Stimulated activated CD4-positive, alpha-beta T cell treated with anti-CD3 and anti-CD28 coated beads, Interleukin-4, amount 100 ng/mL, for 1 hour (primary cell): Measurements from ENCODE around the gene KREMEN2.

Source experiments
- DNase-seq: peaks from one replicate; pipeline ENCODE4 v3.0.0-alpha.2; 2020

Gene KREMEN2

GRCh38 chr16:2966808-2967191 is 2.7 kb downstream of the KREMEN2 start:
- DNase-seq, result no peak

DNA sequence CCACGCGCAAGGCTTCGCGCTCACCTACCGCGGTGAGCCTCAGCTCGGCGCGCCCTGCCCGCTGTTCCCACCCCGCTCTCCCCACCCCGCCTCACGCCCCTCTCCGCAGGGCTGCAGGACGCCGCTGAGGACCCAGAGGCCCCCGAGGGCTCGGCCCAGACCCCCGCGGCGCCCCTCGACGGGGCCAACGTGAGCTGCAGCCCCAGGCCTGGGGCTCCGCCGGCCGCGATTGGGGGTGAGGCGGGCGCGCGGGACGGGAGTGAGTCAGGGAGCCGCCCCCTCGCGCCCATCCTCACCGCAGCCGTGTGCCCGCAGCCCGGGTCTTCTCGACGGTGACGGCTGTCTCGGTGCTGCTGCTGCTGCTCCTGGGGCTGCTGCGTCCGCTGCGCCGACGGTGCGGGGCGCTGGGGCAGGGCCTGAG is 3.1 kb downstream of the KREMEN2 start:
- no peak for DNase-seq

GRCh38 chr16:2967721-2968161 is 3.7 kb downstream of the KREMEN2 start:
- DNase-seq, result no peak

DNA sequence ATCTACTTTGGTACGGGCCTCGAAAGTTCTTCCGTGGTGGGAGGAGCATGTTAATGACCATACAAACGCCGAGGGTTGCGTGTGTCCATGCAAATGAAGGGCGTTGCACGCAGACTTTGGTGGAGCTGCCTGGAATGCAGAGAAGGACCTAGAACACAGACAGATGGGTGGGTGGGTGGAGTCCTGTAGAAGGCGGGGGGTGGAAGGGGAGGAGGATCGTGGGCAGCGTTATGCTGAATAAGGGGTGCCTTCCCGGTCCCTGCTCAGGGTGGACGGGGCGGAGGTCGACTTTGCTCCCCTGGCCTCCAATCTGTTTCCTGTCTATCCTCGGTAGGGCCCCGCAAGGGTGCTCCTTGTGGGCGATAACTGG is 4.3 kb downstream of the KREMEN2 start:
- no peak for DNase-seq

- DNase-seq, result peak; percentile 78
Observed at GRCh38 chr16:2968738-2969544, 4.9 kb downstream of the KREMEN2 start, which contains the start of gene PAQR4. Gene PAQR4, plus strand, starts transcription at chr16:2969348. Its CDS starts 327 bp downstream, at chr16:2969675.

- peak; percentile 78 for DNase-seq
Observed at GRCh38 chr16:2969545-2970521, 5.8 kb downstream of the KREMEN2 start.

DNA sequence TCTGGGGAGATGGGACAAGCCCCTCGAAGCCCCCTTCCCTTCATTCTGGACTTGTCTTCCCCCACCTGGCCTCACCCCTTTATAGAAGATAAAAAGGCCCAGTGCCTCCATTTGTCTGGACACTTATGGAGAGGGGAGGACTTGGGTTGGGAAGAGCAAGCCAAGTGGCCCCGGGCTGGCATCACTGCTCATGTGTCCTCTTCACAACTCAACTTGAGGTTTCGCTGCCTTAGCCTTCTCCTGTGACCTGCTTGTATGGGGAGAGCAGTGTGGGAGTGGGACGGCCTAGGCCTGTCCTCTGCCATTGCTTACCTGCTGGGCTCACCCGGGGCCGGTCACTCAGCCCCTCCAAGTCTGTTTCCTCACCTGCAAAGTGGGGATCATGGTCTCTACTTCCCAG is 6.5 kb downstream of the KREMEN2 start:
- no peak for DNase-seq

- DNase-seq, result no peak
Observed at GRCh38 chr16:2971134-2971984, 7.3 kb downstream of the KREMEN2 start.

DNA sequence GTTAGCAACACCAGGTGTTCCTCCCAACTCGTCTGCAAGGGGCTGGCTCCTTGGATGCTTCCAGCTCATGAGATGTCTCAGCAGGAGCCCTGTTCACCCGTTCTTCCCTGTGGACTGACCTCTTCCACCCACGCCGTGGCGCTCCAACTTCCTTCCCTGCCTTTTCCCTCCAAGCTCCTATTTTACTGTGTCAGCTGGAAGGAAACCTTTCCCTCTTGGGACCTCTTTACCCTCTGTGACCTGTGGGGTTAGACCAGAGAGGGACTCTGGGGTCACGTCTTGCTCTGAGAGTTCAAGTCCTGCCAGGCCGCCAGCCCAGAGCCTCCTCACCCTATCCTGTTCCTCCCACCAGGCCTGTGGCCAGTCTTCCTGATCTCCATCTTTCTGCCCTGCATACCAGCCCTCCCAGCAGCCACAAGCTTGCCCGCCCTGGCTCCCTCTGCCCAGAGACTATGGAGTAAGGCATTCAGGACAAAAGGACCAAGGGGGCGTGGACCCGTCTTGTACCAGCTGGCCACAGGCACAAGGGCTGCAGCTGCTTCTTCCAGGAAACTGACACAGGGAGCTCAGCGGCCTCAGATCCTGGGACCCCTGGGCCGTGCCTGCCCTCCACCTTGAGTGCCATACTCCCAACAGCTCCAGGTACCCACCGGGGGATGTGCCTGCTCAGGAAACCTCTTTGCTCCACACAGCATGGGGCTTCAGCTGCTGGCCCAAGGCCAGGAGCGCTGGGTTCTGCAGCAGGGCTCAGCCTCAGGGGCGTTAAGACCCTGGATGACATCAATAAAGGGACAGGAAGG is 8.1 kb downstream of the KREMEN2 start:
- no peak for DNase-seq

GRCh38 chr16:2973093-2973492 is 9.0 kb downstream of the KREMEN2 start:
- no peak for DNase-seq

DNA sequence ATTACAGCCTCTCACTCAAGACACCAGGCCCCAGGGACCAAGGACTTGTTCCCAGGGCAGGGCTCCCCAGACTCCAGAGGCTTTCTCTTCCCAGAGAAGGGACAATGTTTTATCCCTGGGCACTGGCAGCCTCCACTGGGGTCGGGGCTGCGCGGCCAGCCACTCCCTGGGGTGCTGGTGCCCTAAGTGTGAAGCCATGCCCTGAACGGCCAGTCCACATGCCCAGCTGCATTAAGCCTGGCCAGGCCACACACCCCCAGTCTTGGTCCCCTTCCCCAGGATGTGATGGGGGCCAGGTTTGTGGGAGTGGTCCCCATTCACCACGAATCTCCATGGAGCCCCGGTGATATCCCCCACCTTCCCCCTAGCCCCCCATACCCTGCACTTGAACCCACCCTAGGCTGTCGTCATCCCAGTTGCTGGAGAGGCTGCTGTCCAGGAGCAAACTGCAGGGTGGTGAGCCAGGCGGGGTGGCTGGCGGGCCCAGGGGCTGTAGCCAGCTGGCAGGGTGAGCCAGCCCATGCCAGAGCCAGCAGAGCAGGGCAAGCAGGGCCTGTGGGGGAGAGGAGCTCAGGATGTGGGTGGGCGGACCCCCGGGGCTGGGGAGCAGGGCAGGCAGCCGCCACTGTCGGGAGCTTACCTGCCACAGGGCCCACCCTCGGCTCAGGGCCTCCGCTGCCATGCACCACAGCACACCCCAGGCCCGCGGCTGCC is 9.7 kb downstream of the KREMEN2 start:
- no peak for DNase-seq

DNA sequence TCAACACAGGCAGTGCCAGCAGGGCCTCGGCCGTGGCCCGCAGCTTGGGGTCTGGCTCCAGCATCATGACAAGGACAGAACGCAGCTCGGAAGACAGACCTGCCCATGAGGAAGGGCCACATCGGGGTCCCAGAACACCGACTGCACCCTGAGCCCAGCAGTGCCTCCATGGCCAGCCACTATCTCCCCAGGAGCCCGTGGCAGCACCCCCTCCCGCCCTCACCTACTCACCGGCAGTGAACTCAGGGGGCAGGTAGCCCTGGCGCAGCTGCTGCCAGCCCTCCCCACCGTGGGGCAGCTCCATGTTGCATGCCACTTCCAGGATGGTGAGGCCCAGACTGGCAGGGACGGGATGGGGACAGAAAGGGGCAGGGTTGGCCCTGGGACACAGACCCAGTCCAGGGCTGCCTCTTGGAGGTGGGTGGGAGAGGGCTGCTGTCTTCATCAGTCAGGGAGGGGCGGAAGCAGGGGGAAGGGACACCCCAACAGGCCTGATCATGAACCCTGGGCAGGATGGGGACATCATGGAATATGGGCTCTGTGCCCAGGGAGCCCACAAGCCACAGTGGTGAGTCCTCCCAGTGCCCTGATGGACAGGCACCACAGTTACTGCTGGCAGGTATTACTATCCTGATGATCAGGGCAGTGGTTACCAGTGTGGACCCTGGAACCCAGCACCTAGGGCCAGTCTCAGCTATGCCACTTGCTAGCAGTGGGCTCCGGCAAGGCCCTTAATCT is 10.4 kb downstream of the KREMEN2 start:
- DNase-seq, result no peak

- no peak for DNase-seq
Observed at GRCh38 chr16:2975161-2975795, 11.2 kb downstream of the KREMEN2 start.

DNA sequence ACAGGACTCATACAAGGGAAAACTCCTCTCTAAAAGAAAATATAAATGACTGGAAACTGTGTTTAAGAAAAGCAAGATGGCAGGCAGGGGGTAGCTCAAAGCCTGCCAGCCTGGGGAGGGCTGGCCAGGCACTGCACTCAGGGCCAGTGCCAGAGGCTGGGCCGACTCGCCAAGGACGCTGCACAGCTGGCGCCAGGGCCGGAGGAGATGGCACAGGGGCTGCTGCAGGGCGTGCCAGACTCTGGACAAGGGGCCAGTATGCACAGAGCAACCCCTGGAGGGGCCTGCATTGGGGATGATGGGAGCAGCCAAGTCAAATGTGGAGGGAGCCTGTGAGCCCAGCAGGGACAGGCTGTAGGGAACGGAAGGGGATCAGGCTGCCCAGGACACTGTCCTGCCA is 12.1 kb downstream of the KREMEN2 start:
- no peak for DNase-seq

- no peak for DNase-seq
Observed at GRCh38 chr16:2976673-2977072, 12.6 kb downstream of the KREMEN2 start.

DNA sequence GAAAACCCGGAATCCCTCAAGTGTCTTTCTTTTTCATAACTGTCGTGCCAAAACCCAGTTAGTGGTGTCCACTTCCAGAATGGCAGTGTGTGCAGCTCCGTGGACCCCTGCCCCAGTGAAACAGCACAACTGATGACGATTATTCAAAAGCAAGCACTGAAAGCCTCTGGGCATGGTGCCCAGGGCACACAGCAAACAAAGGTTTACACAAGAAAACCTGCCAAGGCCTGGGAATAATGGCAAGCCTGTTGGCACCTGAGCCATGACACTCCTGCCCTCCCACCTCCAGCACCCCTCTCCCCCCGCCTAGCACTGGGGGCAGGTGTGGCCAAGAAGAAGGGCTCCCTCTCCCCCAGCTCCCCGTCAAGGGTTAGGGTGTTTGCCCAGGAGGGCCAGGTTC is 13.4 kb downstream of the KREMEN2 start:
- DNase-seq, result no peak

DNA sequence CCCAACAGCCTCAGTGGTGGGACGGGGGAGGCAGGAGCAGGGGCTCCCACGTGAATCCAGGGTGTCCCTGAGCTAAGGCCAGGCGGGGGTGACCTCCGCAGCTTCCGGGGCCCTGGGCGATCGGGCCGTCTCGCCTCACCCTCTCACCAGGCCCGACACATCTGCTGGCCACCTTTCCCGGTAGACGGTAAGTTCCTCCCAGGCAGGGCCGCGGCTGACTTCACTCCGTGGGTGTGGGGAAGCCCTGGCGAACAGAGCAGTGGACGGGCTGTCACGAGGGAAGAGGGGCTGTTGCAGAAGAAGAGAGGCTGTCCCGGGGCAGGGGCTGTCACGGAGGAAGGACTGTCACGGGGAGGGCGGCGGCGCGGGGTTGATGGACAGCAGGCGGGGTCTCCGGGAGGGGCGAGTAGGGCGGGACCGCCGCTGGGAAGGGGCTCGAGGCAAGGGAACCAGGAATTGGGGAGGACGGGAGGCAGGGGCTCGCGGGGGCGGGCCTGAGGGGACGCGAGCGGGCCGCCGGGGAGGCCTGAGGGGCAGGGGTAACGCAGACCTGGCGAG is 15.7 kb downstream of the KREMEN2 start:
- DNase-seq, result no peak

DNA sequence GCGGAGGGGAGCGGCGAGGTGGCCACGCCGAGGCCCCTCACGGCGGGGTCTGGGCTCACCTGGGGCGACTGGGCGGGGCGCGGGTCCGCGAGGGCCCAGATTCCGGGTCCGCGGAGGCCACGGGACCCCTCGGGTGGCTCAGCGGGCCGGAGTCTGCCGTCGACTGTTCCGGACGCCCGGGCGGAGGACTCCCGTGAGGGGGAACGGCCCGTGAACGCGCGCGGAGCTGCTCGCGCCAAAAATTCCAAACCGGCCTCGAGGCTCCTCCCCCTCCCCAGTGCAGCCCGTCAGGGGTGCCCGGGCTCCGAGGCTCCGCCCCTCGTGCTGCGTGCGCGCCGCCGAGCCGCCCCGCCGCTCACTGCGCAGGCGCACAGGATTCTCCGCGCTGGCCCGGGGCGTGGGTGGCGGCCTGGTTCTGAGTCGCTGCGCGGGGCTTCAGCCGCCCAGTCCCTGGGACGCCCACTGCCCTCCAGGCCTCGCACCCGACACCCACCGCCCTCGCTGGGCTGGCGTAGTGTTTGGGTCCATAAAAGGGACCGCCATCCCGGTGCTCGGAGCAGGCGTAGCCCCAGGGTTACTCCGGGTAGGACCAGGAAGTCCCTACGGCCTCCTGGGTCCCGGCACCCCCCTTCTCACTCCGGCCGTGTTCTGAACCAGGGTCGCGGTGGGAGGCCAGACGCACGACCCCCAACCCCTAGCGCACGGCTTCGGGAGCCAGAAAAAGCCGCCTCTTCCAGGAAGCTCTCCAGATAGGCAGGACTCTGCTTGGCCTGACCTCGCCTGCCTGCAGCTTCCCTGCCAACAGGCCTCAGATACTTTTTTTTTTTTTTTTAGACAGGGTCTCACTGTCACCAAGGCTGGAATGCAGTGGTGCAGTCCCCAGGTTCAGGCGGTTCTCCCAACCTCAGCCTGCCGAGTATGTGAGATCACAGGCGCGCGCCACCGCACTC is 16.4 kb downstream of the KREMEN2 start, which contains the start of gene PKMYT1:
Gene PKMYT1, minus strand, starts transcription at position 220 of the 950 bp plus-strand sequence. CDS start 789 bp downstream, outside the sequence.
- DNase-seq, result peak; percentile 97
